Measurements from ENCODE around the gene WDR93.
"Not testable (repeated sequence)": the region's sequence is repeated elsewhere in the genome, so short reads cannot be mapped to it uniquely, and the experiment has no call there.

WDR93 gene

DNA sequence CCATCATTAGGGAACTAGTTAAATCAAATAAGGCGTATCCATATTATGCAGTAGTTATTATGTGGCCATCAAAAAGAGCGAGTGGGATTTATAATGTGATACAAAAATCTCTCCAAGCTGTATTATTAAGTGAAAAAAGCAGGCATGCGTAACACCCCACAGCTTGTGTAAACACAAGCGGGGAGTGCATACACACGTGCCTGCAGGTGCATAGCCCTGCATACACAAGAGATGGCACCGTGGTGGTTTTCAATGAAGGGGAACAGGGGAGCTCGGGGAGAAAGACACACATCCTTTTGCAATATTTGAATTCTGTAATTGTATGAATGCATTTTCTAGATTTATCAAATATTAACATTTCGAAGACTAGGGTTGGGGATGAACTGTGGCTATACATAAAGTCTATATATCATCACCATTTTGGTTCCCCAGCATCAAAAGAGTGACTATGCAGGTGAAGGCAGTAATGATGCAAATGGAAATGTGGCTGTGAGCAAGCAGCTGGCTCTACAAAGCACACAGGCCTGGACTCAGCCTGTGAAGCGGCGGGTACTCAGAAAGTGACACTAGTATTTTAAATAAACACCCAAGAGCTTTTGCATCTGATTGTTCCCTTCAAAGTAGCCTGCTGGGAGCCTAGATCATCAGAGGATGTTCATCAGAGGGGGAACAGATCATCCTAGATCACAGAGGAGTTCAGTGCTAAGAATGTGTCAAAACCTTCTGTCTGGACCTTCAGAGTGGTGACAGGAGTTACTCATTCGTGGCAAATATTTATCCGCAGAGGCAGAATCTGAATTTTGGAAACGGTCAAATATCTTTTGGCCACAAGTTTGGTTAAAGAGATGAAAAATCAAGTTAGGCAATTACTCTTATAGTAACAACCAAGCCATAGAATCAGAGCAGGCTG, 25.9 kb upstream of the WDR93 start:
- no peak for DNase-seq

DNA sequence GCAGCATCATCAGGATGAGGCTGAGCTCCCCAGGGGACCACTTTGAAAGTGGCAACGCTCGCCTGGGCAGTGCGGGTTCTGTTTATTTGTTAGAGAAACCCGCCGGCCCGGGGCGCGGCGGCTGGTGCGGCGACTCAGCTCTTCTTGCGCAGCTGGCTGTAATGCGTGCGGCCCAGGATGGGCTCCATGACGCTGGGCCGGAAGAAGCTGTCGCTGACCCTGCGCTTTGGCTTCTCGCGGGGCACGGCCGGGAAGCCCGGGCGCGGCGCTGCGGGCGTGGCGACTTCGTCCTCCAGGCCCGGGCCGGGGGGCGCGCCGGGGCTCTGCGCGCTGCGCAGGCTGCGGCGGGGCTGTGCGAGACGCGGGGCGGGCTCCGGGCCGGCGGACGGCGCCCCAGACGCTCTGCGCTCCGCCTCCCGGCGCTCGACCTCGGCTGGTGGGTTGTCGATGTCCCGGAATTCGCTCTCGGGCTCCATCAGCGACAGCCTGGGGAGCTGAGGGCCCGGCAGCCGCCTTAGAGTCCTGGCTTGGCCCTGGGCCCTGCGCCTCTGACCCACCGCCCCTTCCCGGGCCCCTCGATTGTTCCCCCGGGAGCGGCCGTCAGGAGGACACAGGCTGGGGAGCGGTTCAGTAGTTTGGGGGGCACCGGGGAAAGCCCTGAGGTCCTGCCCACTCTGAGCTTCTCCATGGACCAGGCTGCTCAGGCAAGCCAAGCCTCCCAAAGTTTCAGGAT, 25.0 kb upstream of the WDR93 start:
- DNase-seq: no peak

DNA sequence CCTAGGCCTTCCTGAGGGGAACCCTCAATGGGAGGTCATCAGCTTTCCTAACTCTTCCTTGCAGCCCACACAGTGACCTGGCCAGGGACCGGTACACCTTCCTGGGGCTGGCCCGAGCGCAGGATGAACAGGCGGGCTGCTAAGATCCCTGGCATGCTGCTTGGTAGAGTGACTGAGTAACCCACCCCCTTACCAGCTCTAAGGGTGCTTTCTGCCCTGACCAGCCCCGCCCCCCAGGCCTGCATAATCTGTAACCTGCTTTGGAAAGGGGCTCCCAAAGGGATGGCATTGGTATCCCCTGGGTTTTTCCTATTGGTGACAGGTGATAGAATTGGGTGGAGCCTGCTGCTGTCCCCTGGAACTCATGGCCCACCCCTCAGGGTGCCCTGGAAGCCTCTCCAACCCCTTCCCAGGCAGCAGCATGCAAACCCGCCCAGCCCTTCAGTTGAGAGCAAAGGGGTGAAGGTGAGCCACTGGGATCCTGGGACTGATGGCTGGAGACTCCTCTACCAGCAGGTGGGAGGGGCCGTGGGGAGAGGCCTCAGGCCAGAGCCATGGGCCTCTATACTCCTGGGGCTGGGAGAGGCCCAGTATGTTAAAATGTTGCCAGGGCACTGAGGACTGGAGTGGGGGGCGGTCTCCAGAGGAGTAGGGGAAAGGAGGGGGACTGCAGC, 24.3 kb upstream of the WDR93 start:
- DNase-seq: no peak

DNA sequence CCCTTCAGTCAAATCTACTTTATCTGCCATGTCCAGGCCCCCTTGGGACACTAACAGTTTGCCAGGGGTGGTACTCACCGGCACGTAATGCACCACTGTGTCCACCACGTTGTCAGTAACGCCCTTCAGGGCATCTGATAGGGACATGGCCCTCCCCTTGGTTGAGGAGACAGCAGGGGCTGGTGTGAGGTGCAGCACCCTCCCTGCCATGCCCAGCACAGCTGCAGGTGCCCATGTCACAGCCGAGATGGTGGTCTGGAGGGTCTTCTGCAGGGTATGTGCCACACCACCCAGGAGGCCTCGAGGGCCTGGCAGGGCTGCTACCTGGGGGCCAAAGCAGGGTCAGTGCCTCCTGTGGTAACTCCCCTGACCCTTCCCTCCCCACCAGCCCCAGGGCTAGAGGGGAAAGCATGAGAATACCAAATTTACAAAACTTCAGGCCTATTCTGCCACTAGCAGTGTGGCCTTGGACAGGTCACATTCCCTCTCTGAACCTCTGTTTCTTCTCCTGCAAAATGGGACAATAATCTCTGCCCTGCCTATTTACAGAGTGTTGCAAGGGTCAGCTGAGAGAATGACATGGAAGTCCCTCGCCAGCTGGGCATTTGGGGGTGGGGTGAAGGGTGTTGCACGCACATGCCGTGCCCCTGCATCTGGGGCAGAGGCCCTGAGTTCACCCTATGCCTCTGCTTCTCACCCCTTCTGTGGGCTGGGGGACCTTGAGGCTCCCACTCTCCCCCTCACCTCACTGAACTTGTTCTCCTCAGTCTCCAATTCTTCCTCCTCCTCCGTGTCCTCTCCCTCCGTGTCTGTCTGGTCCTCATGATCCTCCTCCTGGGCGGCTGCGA, 23.5 kb upstream of the WDR93 start:
- no peak for DNase-seq

DNA sequence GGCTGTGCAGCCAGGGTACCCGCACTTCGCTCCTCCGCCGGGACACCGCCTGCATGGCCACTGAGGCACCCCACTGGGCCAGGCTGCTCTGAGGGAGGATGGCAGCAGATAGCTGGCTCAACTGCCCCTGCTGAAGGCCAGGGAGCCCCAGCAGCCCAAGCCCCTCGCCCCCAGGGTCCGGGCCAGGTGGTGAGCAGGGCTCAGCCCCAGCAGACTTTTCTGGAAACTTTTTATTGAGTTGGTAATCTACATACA, 23.0 kb upstream of the WDR93 start:
- DNase-seq: no peak

DNA sequence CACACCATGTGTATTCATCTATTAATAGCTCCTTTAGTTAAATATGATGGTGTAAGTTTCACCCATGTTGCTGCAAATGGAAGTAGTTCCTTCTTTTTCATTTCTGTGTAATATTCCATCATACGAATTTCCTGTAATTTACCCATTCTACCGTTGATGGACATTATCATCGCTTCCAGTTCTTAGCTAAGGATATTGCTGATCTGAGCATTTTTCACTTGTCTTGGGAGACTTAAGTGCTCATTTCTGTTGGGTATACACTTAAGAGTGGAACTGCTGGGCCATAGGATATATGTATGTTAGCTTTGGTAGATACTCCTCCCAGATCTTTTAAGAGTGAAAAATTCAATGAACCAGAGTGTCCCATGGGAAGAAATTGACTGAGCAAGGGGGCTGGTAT, 22.4 kb upstream of the WDR93 start:
- DNase-seq: no peak

DNA sequence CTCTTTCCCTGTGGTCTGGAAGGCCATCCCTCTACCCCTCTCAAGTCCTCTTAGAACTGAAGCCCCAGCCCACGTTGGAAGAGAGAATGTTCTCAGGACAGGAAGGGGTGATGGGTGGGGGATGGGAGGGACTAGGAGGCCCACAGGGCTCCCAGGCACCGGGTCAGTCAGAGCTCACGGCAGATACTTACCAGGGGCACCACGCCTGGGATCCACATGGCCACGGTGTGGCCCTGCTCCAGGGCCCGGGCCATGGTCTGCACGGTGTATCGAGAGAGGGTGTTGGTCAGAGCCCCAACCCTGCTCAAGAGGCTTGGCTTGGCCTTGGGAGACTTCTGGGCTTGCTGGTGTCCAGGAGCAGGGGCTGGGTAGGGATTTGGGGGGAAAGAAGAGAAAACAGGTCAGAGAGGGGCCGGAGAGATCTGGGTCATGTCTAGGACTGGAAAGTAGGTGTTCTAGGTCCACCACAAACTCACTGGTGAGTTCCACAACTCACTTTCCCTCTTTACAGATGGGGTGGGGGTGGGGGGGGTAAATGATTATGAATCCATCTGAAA, 21.2 kb upstream of the WDR93 start:
- no peak for DNase-seq

DNA sequence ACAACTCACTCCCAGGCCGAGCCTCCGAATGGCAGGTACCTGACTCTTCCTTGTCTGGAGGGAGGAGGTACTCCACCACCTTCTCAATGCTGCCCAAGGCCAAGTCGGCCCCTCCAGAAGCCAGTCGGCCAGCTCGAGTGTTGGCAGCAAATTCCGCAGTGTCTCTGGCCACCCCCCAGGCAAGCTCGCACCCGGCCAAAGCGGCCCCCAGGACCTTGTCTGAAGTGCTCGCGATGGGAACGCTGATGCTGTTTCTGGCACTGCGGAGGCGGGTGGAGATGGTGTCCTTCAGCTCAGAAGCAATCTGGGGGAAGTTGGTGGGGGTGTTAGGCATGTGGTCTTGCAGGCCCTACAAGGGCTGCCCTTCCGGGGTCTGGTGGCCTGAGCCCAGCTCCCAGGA, 20.7 kb upstream of the WDR93 start:
- DNase-seq: no peak

DNA sequence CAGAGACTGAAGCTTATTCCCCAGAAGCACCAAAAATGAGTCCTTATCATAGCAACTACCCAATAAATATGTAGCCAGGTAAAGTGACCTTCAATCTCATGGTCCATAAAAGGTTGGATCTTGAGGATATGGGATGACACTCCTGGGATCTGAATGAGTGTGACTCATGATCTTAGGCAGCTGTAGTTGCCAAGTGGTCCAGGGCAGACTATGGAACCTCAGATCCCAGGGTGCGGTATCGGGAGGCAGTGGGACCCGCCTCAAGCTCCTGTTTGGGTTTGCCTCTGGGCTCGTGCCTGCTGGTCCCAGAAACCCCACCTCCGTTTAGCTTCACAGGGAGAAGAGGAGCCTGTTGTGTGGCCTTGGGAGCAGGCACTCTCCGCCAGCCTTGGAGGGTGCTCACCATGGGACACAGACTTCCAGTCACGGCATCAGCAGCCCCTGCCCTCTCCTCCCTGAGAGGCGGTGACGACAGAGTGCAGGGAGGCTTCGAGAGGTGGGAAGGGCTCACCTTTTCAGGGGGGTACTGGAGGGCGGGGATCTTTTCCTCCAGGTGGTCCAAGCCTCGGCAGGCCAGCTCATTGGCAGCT, 19.5 kb upstream of the WDR93 start:
- no peak for DNase-seq

DNA sequence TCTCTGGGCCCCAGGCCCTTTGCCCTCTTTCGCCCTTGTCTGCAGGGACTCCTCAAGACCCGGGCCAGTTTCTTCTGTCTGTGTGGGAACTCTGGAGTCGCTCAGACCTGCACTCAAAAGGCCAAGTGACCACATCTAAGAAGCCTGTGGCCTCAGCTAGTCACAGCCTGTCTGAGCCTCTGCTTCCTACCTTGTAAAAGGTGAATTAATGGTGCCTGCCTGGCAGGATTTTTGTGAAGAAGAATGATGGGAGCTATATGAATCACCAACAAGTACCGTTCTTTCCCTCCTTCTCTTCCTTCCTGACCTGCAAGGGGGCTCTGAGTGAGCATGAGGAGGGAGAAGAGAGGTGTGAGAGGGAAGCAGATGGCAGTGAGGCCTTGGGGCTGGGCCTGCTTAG, 18.9 kb upstream of the WDR93 start:
- DNase-seq: no peak

DNA sequence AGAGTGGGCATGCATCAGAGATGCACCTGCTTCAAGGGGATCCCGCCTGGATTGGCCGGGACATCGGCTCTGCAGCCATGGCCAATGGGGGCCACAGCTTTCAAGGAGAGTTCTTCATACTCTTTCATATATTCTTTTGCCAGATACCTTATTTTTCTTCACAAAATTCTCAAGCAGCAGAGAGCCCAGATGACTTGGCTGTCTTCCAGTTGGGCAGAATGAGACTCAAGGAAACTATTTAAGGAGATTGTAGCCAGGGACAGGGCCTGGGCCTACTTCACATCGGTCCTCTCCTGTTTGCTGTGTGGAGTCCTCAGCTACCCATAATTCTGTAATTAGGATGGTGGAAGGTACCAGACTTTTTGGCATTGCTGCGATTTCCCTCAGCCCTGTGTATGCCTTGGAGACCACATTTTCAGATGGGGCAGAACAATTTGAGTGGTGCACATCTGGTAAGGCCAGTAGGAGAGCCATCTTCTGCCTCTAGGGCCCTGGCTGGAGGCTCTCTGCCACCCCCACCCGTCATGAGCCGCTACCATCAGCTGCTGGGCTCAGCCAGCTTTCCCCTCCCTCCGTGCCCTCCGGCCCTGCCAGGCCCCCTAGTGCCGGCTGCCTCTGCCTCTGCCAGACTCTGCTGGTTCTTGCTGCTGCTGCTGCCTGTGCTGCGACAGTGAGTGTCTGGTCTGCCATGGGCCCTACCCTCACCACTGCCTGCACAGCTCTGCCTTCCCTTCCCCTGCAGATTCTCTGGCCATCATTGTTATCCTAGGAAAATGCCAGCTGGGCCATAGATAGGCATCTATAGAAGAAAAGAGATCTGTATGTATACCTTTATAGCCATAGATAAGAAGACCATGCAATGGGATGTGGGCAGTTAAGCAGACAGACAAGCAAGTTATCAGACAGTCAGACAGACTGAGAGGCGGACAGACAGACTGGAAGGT, 18.1 kb upstream of the WDR93 start:
- no peak for DNase-seq

DNA sequence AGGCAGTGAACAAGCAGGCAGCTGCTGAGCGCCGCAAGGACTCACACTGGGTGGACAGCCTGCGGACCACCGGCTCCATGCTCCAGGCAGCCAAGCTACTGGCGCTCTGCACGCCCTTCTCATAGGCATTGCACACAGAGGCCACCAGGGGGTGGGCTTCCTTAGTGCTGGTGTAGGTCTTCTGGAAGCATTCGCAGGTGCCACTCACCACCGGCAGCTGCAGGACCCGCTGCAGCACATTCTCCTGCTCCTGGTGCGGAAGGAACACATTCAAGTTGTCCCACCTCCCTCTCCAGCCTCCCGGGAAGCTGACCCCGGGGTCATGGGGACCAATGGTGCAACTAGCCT, 17.5 kb upstream of the WDR93 start:
- no peak for DNase-seq

DNA sequence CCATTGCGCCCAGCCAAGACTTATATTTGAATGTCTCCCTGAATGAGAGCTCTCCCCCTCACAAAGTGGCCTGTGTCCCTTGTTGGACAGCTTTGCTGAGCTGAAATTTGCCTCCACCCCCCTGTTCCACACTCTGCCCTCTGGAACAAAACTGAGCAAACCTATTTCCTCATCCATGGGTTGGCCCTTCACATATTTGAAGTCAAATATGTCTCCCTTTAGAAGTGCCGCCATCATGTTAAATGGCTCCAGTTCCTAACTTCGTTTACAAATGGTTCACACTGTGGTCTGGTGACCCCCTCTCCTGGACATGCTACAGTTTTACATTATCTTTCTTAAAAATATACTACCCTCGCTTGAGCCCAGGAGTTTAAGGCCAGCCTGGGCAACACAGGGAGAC, 16.1 kb upstream of the WDR93 start:
- DNase-seq: no peak

DNA sequence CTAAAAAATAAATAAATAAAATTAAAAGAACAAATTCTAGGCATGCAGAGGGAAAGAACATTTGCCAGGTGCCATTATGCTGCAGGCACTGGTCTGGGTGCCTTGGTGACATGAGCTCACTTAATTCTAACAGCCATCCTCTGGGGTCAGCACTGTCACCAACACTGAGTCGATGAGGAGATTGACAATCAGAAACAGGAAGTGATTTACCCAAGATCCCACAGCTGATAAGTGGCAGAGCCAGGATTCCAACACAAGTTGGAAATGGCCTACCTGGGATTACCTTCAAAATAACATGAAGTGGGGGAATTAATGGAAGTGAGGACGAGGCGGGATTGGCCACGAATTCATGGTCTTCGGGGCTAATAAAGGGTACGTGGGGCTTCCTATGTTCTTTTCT, 15.0 kb upstream of the WDR93 start:
- no peak for DNase-seq

DNA sequence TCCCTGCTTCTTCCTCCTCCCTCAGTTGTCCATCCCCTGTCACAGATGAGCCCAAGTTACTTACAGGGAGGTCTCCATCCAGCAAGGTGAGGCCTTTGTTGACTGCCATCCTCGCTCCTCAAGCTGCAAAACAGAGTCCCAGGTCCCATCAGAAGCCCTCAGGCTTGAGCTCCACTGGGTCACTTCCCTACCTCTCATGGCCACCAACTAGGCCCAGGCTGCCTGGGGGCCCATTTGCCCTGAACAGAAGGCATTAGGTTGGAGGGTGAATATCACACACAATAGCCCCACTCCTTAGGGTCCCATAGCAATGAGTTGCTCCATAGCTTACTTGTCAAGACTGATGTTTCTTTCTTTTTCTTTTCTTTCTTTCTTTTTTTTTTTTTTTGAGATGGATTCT, 13.2 kb upstream of the WDR93 start:
- no peak for DNase-seq

DNA sequence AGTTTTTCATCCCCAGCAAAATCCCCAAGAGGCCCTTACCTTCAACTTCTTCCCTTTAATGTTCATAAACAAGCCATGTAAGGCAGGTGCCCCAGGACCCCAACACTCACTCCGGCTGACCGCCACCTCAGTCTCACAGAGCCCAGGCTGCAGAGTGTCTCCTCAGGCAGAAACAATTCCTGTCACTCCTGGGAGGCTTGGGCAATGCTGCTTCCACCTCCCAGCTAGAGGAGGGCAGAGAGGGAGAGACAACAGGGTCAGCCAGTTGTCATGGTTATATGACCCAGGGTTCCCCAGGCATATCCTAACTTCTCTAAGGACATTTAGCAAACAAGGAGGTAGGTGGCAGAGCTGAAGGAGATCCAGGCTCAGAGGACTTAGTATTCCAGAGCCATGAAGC, 11.4 kb upstream of the WDR93 start, which contains the start of gene PLIN1:
TSS of gene PLIN1 (minus strand) at position 156 of the 400 bp plus-strand sequence. CDS start 1,878 bp downstream, outside the sequence.
- DNase-seq: no peak

DNA sequence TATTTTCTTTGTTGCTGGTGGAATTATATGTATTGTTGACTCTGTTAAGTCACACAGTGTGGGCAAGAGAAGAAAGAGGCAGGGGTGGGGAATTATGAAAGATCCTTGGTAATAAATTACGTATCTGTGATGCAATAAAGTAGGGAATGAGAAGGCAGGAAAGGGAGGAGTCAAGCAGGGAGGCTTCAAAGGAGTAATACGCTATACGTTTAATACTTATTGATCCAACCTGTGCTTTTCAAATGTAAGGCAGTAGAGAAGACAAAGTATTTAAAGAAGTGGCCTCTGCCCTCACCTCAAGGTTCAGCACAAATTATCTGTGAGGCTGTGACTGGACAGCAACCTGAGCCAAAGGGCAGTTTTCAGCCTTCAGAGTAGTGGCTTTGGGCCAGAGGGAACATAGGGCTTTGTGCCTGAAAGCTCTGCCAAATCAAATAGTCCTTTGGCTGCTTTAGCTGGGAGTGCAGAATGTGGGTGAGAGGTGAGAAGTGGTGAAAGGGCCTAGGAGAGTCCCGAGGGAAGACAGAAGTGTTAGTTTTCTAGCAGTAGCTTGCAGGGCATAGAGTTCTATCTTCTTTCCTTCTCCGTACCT, 10.2 kb upstream of the WDR93 start:
- peak; percentile 74 for DNase-seq

DNA sequence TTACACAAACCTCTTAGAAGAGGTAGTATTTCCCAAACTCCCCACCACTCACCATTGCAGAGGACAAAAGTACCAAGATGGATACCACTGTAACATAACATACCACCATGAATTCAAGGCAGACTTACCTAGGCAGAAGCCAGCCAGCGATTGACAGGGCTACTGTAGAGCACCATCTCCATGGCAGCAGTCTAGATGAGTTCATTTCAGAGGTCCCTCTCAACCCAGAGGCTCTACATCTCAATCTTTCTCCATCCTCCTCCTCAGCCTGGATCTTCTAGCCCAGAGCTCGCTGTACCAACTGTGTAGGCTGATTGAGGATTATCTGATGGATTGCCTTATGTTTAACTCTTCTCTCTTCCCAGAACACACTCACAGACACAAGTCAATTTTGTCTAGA, 9.5 kb upstream of the WDR93 start:
- DNase-seq: no peak

DNA sequence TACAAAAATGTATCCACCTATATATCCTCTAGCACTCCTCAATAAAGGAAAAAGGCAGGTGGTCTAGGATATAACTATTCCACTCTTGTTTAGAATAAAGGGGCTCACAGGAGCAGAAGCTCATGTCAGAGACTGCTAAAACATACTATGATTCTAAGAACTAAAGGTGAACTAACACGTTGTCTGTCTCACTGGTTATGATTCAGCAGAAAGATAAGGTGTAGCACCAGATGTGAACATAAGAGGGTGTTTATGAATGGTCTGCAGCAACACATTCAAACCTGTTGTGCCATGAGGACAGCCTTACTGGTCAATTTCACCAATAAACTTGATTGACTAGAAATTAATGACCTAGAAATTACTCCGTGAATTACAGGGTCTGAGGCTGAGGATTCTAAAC, 4.6 kb upstream of the WDR93 start:
- no peak for DNase-seq

DNA sequence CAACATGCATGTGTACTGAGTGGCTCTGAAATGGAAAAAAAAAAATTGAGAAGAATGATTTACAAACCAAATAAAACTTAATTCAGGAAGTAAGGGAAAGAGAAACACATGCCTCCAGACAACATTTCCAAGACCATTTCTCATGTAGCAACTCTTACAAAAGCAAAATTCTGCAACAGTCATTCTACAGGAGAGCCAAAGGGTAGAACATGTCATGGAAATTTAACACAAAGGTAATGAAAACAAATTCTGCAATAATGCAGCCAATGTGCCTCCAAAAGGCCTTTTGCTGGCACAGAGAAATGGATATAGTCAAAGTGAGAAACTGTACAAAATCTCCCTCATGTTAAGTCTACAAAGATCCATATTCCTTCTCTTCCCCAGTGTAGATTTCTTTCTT, 4.1 kb upstream of the WDR93 start:
- DNase-seq: no peak

DNA sequence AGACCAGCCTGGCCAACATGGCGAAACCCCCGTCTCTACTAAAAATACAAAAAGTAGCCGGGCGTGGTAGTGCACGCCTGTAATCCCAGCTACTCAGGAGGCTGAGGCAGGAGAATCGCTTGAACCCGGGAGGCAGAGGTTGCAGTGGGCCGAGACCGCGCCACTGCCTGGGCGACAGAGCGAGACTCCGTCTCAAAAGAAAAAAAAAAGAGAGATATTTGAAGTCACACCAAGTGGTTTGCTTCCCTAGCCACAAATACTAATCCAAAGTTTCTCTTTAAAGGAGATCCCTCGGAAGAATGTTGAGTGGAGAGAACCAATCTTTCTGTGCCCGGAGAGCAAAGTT, 708 bp upstream of the WDR93 start:
- not testable (repeated sequence) for DNase-seq
